DMS153 treated with DMSO at 0.1 percent for 48 hours (cell line): ENCODE data around the gene ACTR3.
"Not testable (repeated sequence)": the region's sequence is repeated elsewhere in the genome, so short reads cannot be mapped to it uniquely, and the experiment has no call there.

Experiments
- DNase-seq: peaks from one replicate; lab custom pipeline; 2025; ENCODE audit not compliant: unreplicated experiment; lab: John Stamatoyannopoulos, UW

Gene ACTR3

GRCh38 chr2:113889471-113890252, at the start of gene ACTR3:
TSS of gene ACTR3 (plus strand) at chr2:113890089. CDS start at chr2:113890280, 191 bp downstream.
- peak; percentile 95 for DNase-seq

GRCh38 chr2:113840518-113840917, 49.4 kb upstream of the ACTR3 start:
- DNase-seq = no peak

- no peak for DNase-seq
Observed at GRCh38 chr2:113842919-113843736, 46.8 kb upstream of the ACTR3 start.

GRCh38 chr2:113843737-113844050, 46.2 kb upstream of the ACTR3 start:
- DNase-seq = not testable (repeated sequence)

GRCh38 chr2:113845261-113845660, 44.6 kb upstream of the ACTR3 start:
- no peak for DNase-seq

GRCh38 chr2:113845796-113846195, 44.1 kb upstream of the ACTR3 start:
- DNase-seq = not testable (repeated sequence)

GRCh38 chr2:113846429-113846828, 43.5 kb upstream of the ACTR3 start:
- no peak for DNase-seq

- no peak for DNase-seq
Observed at GRCh38 chr2:113847144-113847543, 42.7 kb upstream of the ACTR3 start.

- no peak for DNase-seq
Observed at GRCh38 chr2:113848758-113849415, 41.0 kb upstream of the ACTR3 start.

- DNase-seq = no peak
Observed at GRCh38 chr2:113850687-113851086, 39.2 kb upstream of the ACTR3 start.

- DNase-seq = no peak
Observed at GRCh38 chr2:113851640-113852039, 38.2 kb upstream of the ACTR3 start.

GRCh38 chr2:113854208-113854607, 35.7 kb upstream of the ACTR3 start:
- DNase-seq = no peak

GRCh38 chr2:113854970-113855740, 34.7 kb upstream of the ACTR3 start:
- no peak for DNase-seq

- no peak for DNase-seq
Observed at GRCh38 chr2:113857464-113857863, 32.4 kb upstream of the ACTR3 start.

- DNase-seq = no peak
Observed at GRCh38 chr2:113858764-113859163, 31.1 kb upstream of the ACTR3 start.

GRCh38 chr2:113861740-113862139, 28.1 kb upstream of the ACTR3 start:
- no peak for DNase-seq

GRCh38 chr2:113863144-113863543, 26.7 kb upstream of the ACTR3 start:
- DNase-seq = no peak

- DNase-seq = no peak
Observed at GRCh38 chr2:113867571-113867970, 22.3 kb upstream of the ACTR3 start.

GRCh38 chr2:113869253-113869652, 20.6 kb upstream of the ACTR3 start:
- no peak for DNase-seq

- DNase-seq = no peak
Observed at GRCh38 chr2:113872201-113872600, 17.7 kb upstream of the ACTR3 start.

- DNase-seq = no peak
Observed at GRCh38 chr2:113873867-113874266, 16.0 kb upstream of the ACTR3 start.
